ENCODE data around the gene SPATS2L. TPM values are rescaled to one million over a fixed set of nuclear protein-coding genes. Genes with fewer than 3 reads are reported as not detected.
A peak's percentile ranks its signal among the peaks of the same experiment; 100 is the strongest.

SPATS2L gene
- total and polyA plus RNA-seq, 2 of the 13 experiments (the other 11 are each of a cell fraction or from before 2014, with no cell fraction given): 154 to 212 TPM

DNA sequence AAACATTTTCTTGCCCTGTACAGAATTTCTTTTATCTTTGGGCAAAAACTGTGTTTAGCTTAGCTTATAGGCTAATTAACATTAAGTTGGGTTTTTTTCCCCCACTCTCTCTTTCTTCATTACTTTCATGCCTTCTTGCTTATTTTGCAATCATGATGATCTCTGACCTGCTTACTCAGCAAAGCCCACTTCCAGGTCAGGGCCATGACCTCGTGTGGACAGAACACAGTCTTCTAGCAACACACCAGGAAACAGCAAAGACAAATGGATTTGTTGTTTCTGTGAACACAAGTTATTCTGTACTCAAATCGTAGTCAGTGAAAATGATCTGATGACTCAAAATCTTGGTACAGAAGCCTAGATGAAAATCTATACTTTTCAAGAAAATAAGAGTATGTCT, 60.7 kb downstream of the SPATS2L start (continued):
- TF ChIP-seq LBX2 (CRISPR knock-in tag; IDR thresholded peaks at IDR 0.05; ENCODE audit: borderline replicate concordance) (no peak), PAWR (CRISPR knock-in tag; IDR thresholded peaks at IDR 0.05; ENCODE audit: borderline replicate concordance) (no peak), ZNF770 (CRISPR knock-in tag; IDR thresholded peaks at IDR 0.05) (no peak), SMAD3 (CRISPR knock-in tag; IDR thresholded peaks at IDR 0.05) (peak; percentile 83; the same call in 1 of the 2 replicates), SSRP1 (CRISPR knock-in tag; IDR thresholded peaks at IDR 0.05) (peak; percentile 75; the same call in 1 of the 2 replicates), ZNF614 (CRISPR knock-in tag; IDR thresholded peaks at IDR 0.05; ENCODE audit: borderline replicate concordance) (peak; percentile 87), AGO2 (optimal IDR thresholded peaks at IDR 0.05; ENCODE audit: low read depth, low read length) (no peak), AKAP8 (CRISPR knock-in tag; IDR thresholded peaks at IDR 0.05) (no peak), ZNF773 (CRISPR knock-in tag; IDR thresholded peaks at IDR 0.05; ENCODE audit: borderline replicate concordance) (no peak), HNRNPH1 (optimal IDR thresholded peaks at IDR 0.05; ENCODE audit: low read depth, low read length) (no peak), HOXA5 (CRISPR knock-in tag; IDR thresholded peaks at IDR 0.05) (peak; percentile 66; the same call in 1 of the 2 replicates), SIN3A (IDR thresholded peaks at IDR 0.05; ENCODE audit: borderline replicate concordance, low read depth, low read length) (no peak), PAF1 (CRISPR knock-in tag; IDR thresholded peaks at IDR 0.05) (no peak), DR1 (CRISPR knock-in tag; IDR thresholded peaks at IDR 0.05) (no peak), ATM (IDR thresholded peaks at IDR 0.05; ENCODE audit: borderline replicate concordance) (no peak)
- TF ChIP-seq, protein P1, sequence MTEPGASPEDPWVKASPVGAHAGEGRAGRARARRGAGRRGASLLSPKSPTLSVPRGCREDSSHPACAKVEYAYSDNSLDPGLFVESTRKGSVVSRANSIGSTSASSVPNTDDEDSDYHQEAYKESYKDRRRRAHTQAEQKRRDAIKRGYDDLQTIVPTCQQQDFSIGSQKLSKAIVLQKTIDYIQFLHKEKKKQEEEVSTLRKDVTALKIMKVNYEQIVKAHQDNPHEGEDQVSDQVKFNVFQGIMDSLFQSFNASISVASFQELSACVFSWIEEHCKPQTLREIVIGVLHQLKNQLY (CRISPR knock-in tag; IDR thresholded peaks at IDR 0.05): peak; percentile 87
- TF ChIP-seq, protein P2, sequence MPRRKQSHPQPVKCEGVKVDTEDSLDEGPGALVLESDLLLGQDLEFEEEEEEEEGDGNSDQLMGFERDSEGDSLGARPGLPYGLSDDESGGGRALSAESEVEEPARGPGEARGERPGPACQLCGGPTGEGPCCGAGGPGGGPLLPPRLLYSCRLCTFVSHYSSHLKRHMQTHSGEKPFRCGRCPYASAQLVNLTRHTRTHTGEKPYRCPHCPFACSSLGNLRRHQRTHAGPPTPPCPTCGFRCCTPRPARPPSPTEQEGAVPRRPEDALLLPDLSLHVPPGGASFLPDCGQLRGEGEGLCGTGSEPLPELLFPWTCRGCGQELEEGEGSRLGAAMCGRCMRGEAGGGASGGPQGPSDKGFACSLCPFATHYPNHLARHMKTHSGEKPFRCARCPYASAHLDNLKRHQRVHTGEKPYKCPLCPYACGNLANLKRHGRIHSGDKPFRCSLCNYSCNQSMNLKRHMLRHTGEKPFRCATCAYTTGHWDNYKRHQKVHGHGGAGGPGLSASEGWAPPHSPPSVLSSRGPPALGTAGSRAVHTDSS (CRISPR knock-in tag; conservative IDR thresholded peaks at IDR 0.05): no peak
- TF ChIP-seq, protein P3, sequence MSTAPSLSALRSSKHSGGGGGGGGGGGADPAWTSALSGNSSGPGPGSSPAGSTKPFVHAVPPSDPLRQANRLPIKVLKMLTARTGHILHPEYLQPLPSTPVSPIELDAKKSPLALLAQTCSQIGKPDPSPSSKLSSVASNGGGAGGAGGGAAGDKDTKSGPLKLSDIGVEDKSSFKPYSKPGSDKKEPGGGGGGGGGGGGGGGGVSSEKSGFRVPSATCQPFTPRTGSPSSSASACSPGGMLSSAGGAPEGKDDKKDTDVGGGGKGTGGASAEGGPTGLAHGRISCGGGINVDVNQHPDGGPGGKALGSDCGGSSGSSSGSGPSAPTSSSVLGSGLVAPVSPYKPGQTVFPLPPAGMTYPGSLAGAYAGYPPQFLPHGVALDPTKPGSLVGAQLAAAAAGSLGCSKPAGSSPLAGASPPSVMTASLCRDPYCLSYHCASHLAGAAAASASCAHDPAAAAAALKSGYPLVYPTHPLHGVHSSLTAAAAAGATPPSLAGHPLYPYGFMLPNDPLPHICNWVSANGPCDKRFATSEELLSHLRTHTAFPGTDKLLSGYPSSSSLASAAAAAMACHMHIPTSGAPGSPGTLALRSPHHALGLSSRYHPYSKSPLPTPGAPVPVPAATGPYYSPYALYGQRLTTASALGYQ (CRISPR knock-in tag; IDR thresholded peaks at IDR 0.05): peak; percentile 65; the same call in 1 of the 2 replicates
- TF ChIP-seq, protein P4, sequence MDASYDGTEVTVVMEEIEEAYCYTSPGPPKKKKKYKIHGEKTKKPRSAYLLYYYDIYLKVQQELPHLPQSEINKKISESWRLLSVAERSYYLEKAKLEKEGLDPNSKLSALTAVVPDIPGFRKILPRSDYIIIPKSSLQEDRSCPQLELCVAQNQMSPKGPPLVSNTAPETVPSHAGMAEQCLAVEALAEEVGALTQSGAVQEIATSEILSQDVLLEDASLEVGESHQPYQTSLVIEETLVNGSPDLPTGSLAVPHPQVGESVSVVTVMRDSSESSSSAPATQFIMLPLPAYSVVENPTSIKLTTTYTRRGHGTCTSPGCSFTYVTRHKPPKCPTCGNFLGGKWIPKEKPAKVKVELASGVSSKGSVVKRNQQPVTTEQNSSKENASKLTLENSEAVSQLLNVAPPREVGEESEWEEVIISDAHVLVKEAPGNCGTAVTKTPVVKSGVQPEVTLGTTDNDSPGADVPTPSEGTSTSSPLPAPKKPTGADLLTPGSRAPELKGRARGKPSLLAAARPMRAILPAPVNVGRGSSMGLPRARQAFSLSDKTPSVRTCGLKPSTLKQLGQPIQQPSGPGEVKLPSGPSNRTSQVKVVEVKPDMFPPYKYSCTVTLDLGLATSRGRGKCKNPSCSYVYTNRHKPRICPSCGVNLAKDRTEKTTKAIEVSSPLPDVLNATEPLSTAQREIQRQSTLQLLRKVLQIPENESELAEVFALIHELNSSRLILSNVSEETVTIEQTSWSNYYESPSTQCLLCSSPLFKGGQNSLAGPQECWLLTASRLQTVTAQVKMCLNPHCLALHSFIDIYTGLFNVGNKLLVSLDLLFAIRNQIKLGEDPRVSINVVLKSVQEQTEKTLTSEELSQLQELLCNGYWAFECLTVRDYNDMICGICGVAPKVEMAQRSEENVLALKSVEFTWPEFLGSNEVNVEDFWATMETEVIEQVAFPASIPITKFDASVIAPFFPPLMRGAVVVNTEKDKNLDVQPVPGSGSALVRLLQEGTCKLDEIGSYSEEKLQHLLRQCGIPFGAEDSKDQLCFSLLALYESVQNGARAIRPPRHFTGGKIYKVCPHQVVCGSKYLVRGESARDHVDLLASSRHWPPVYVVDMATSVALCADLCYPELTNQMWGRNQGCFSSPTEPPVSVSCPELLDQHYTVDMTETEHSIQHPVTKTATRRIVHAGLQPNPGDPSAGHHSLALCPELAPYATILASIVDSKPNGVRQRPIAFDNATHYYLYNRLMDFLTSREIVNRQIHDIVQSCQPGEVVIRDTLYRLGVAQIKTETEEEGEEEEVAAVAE (CRISPR knock-in tag; IDR thresholded peaks at IDR 0.05; ENCODE audit: borderline replicate concordance): 0 out of 2 replicates have a peak, but pooled peaks have one; percentile 46
